ENCODE results near the gene TRPM4. TPM values are rescaled to one million over a fixed set of nuclear protein-coding genes. Genes with fewer than 3 reads are reported as not detected.

TRPM4 gene
- total and polyA plus RNA-seq, 2 of the 13 experiments (the other 11 are each of a cell fraction or from before 2014, with no cell fraction given) = 1.9 to 4.3 TPM

GRCh38 chr19:49222011-49222410 lies 64.4 kb downstream of the TRPM4 start (continued):
- TF ChIP-seq ZBTB2 (CRISPR knock-in tag; IDR thresholded peaks at IDR 0.05; ENCODE audit: low read depth) = no peak
- no peak for TF ChIP-seq ZNF883 (CRISPR knock-in tag; IDR thresholded peaks at IDR 0.05; ENCODE audit: not compliant biosample characterization)
- TF ChIP-seq HINFP (CRISPR knock-in tag; IDR thresholded peaks at IDR 0.05; ENCODE audit: low read depth) = no peak
- TF ChIP-seq ZNF513 (CRISPR knock-in tag; conservative IDR thresholded peaks at IDR 0.05) = no peak
- no peak for TF ChIP-seq ZFP62 (CRISPR knock-in tag; IDR thresholded peaks at IDR 0.05)
- no peak for TF ChIP-seq ZNF34 (CRISPR knock-in tag; IDR thresholded peaks at IDR 0.05; ENCODE audit: borderline replicate concordance)

GRCh38 chr19:49222528-49222927 lies 64.9 kb downstream of the TRPM4 start:
- intact Hi-C loops (cut with micrococcal nuclease; ENCODE audit: unreplicated experiment) = no loop called here
- no peak overlapping the region for H3K27ac ChIP-seq (ENCODE audit: extremely low read length, insufficient read depth, low read length)
- H3K36me3 ChIP-seq (replicated peaks in 1 of 2; ENCODE audit: control insufficient read depth in 1 of 2, insufficient read depth in 2 of 2, low read length in 2 of 2) = no peaks in the 10 kb centered on the region
- DNase-seq (ENCODE audit: low spot score) = no peak
- no peaks in the 10 kb centered on the region for H3K9me3 ChIP-seq (ENCODE audit: low read length)
- no peak for FAIRE-seq
- no peaks in the 10 kb centered on the region for H3K27me3 ChIP-seq (ENCODE audit: control insufficient read depth in 1 of 2, insufficient read depth in 2 of 2, low read length in 2 of 2)
- 10% methylated on average over 4 of the region's 4 CpGs for WGBS (ENCODE audit: low lambda C conversion rate)
- in situ Hi-C loops (cut with HindIII; ENCODE audit: extremely low pct_ligation_motif_present, low pct_unique_long_range_greater_than_20kb) = no loop called here
- H3K4me1 ChIP-seq (ENCODE audit: insufficient read depth, low read length) = peaks cover 10% of the 10 kb centered on the region
- H3K4me2 ChIP-seq (ENCODE audit: low read depth, low read length) = no peak overlapping the region
- ChIA-PET POLR2A (no interaction called here), CTCF (ENCODE audit: low intra/inter-chr PET ratio, low total read pairs) (no interaction called here)
- H3K4me3 ChIP-seq (replicated peaks in 1 of 3; ENCODE audit: insufficient read depth in 1 of 3, low read depth in 2 of 3, low read length in 3 of 3) = no peak overlapping the region
- no peaks in the 10 kb centered on the region for H3K79me2 ChIP-seq (ENCODE audit: insufficient read depth, low read length)
- H3K9ac ChIP-seq (ENCODE audit: insufficient read depth, low read depth, low read length) = no peak overlapping the region
- TF ChIP-seq PRDM15 (CRISPR knock-in tag; IDR thresholded peaks at IDR 0.05) (peak; percentile 55; the same call in 1 of the 2 replicates), CTCF (CRISPR knock-in tag; IDR thresholded peaks at IDR 0.05) (no peak)
- H2AFZ ChIP-seq (ENCODE audit: low read length) = no peak overlapping the region
- no peaks in the 10 kb centered on the region for H4K20me1 ChIP-seq (ENCODE audit: insufficient read depth, low read length)
- no peak for ATAC-seq
- BruUV-seq (replicated peaks) = no TSS peak

Measured in HepG2 (cell line).